HCT116 (cell line): ENCODE data around the gene BOD1. TPM values are rescaled to one million over a fixed set of nuclear protein-coding genes. Genes with fewer than 3 reads are reported as not detected.

ENCODE experiments used
- ATAC-seq: fragments of 200-7000 bp; cut with Tn5 transposase; 2 replicates; pipeline ENCODE4 v1.9.1; 2020; ENCODE audit warnings: mild to moderate bottlenecking, moderate library complexity
- BruUV-seq: library from RNA; stranded (reverse); fragments of 400-500 nt; replicated peaks from 2 replicates; lab custom pipeline; 2021; lab: Mats Ljungman, UMichigan
- CTCF ChIA-PET: fragments of 300-600 bp; sonication (Branson Sonifier 250); formaldehyde crosslinking; loops from one replicate; lab custom pipeline; 2021; ENCODE audit warnings: antibody characterized with exemption; lab: Charles Lee
- POLR2A ChIA-PET: fragments of 300-600, 350-600 bp; sonication (Branson Sonifier 250); formaldehyde crosslinking; loops from one replicate; lab custom pipeline; 2021; ENCODE audit warnings: antibody characterized with exemption; lab: Charles Lee
- RAD21 ChIA-PET, 2 experiments: fragments of 300-600 bp; sonication (Branson Sonifier 250); formaldehyde crosslinking; loops; one replicate each; lab custom pipeline; 2023; ENCODE audit warnings: low total read pairs in 2 of 2; ENCODE audit not compliant: uncharacterized antibody in 2 of 2, unreplicated experiment in 2 of 2, low non-redundant PET in 1 of 2; lab: Charles Lee
- DNase-seq: peaks from one replicate; pipeline ENCODE4 v3.0.0-alpha.2; 2010; ENCODE audit warnings: low read depth, low spot score
- H2AFZ ChIP-seq: fragments of 200-600 bp; shearing (Covaris generic), sonication (generic); 2 replicates; pipeline ENCODE4 v1.6.1; 2017; ENCODE audit warnings: low read depth, mixed run types, mixed read lengths, antibody characterized with exemption, low read length; ENCODE audit not compliant: poor library complexity, severe bottlenecking
- H3K27ac ChIP-seq: 2 replicates; pipeline ENCODE4 v1.5.1; 2012; ENCODE audit warnings: low read depth, low read length
- H3K27me3 ChIP-seq: fragments of 200-600 bp; sonication (generic); 2 replicates; pipeline ENCODE4 v1.6.1; 2016; ENCODE audit warnings: mixed run types, low read length, mixed read lengths; ENCODE audit not compliant: insufficient read depth
- H3K36me3 ChIP-seq, 2 experiments: fragments of 200-500 bp in 1 of 2; fragments of 200-600 bp in 1 of 2; sonication (Bioruptor generic) in 1 of 2; sonication (generic) in 1 of 2; 2 replicates each; pipeline versions ENCODE4 v1.5.1 to v1.6.1; 2014 to 2016; ENCODE audit warnings: low read length in 2 of 2, inconsistent platforms in 1 of 2, mixed read lengths in 1 of 2, mixed run types in 1 of 2; ENCODE audit not compliant: insufficient read depth in 2 of 2, control insufficient read depth in 1 of 2
- H3K4me1 ChIP-seq, 2 experiments: fragments of 200-600 bp in 1 of 2; sonication (generic) in 1 of 2; 2 replicates each; pipeline versions ENCODE4 v1.5.1 to v1.6.1; 2012 to 2017; ENCODE audit warnings: low read length in 2 of 2, inconsistent platforms in 1 of 2, mild to moderate bottlenecking in 1 of 2, mixed read lengths in 1 of 2, mixed run types in 1 of 2, moderate library complexity in 1 of 2; ENCODE audit not compliant: insufficient read depth in 2 of 2, control insufficient read depth in 1 of 2
- H3K4me2 ChIP-seq: fragments of 200-600 bp; sonication (generic); 2 replicates; pipeline ENCODE4 v1.6.1; 2017; ENCODE audit warnings: mixed run types, low read length, mixed read lengths
- H3K4me3 ChIP-seq, 2 experiments: fragments of 200-600 bp in 1 of 2; sonication (generic) in 1 of 2; replicated peaks in 1 of 2; 2 replicates each; pipeline ENCODE4 v1.5.1; 2011 to 2016; ENCODE audit warnings: low read length in 2 of 2, control low read depth in 1 of 2, low read depth in 1 of 2, mild to moderate bottlenecking in 1 of 2, mixed read lengths in 1 of 2, mixed run types in 1 of 2
- H3K79me2 ChIP-seq: fragments of 200-600 bp; sonication (generic); 2 replicates; pipeline ENCODE4 v1.6.1; 2017; ENCODE audit warnings: mild to moderate bottlenecking, mixed run types, low read length, moderate library complexity, mixed read lengths; ENCODE audit not compliant: insufficient read depth
- H3K9ac ChIP-seq: fragments of 200-600 bp; sonication (generic); 2 replicates; pipeline ENCODE4 v1.6.1; 2016; ENCODE audit warnings: low read length, mixed read lengths
- H3K9me2 ChIP-seq: fragments of 200-600 bp; sonication (generic), shearing (Covaris generic); 2 replicates; pipeline ENCODE4 v1.6.1; 2017; ENCODE audit warnings: mixed run types, mild to moderate bottlenecking, moderate library complexity; ENCODE audit not compliant: insufficient read depth
- H3K9me3 ChIP-seq, 2 experiments: fragments of 200-500 bp in 1 of 2; fragments of 200-600 bp in 1 of 2; sonication (Bioruptor generic) in 1 of 2; sonication (generic) in 1 of 2; 2 replicates each; pipeline ENCODE4 v1.6.1; 2014 to 2017; ENCODE audit warnings: low read length in 2 of 2, mixed read lengths in 2 of 2, inconsistent platforms in 1 of 2, low read depth in 1 of 2, mild to moderate bottlenecking in 1 of 2, mixed run types in 1 of 2, moderate library complexity in 1 of 2; ENCODE audit not compliant: control insufficient read depth in 1 of 2, insufficient read depth in 1 of 2
- H4K20me1 ChIP-seq: fragments of 200-600 bp; sonication (generic), shearing (Covaris generic); 2 replicates; pipeline ENCODE4 v1.6.1; 2017; ENCODE audit warnings: mixed run types, mild to moderate bottlenecking, moderate library complexity; ENCODE audit not compliant: insufficient read depth
- EZH2 ChIP-seq: fragments of 200-600 bp; sonication (generic); IDR thresholded peaks from 2 replicates; pipeline ENCODE4 v1.6.1; 2017; ENCODE audit warnings: antibody characterized with exemption, mixed run types
- EZH2phosphoT487 ChIP-seq: fragments of 200-600 bp; IDR thresholded peaks from 2 replicates; pipeline ENCODE4 v1.6.1; 2018; ENCODE audit warnings: antibody characterized with exemption, borderline replicate concordance
- FOSL1 ChIP-seq: IDR thresholded peaks from 2 replicates; pipeline ENCODE4 v1.6.1; 2012; ENCODE audit warnings: low read depth
- POLR2A ChIP-seq: IDR thresholded peaks from 2 replicates; pipeline ENCODE4 v1.7.0; 2011; ENCODE audit warnings: borderline replicate concordance; ENCODE audit not compliant: insufficient read depth, insufficient read length; ENCODE audit errors: extremely low read depth
- RAD21 ChIP-seq: IDR thresholded peaks from 2 replicates; pipeline ENCODE4 v1.6.1; 2012; ENCODE audit warnings: low read depth, mild to moderate bottlenecking
- TCF7L2 ChIP-seq: IDR thresholded peaks from 2 replicates; pipeline ENCODE4 v1.7.0; 2011; ENCODE audit warnings: borderline replicate concordance, inconsistent platforms; ENCODE audit not compliant: insufficient read depth, insufficient read length; ENCODE audit errors: extremely low read depth
- YY1 ChIP-seq: IDR thresholded peaks from 2 replicates; pipeline ENCODE4 v1.6.1; 2011; ENCODE audit warnings: low read length, low read depth, moderate library complexity, mild to moderate bottlenecking; ENCODE audit not compliant: insufficient replicate concordance; ENCODE audit errors: extremely low read depth
- ZNF274 ChIP-seq: fragments of 200-500 bp; sonication (Bioruptor generic); IDR thresholded peaks from 2 replicates; pipeline ENCODE4 v1.6.1; 2014; ENCODE audit warnings: mild to moderate bottlenecking, low read depth, low read length, inconsistent platforms
- intact Hi-C: fragments of 100-400 bp; cut with micrococcal nuclease; formaldehyde crosslinking; loops from 2 replicates; pipeline ENCODE4 v1.10.0; 2022
- total RNA-seq: library from RNA; stranded (reverse); gene quantifications from one replicate; pipeline ENCODE4 v1.2.1, GENCODE V29; 2021; ENCODE audit not compliant: unreplicated experiment
- TF ChIP-seq, protein P1 (sequence below), 3 experiments: fragments of 200-600 bp in 1 of 3; sonication (generic) in 1 of 3; IDR thresholded peaks in 2 of 3; conservative IDR thresholded peaks in 1 of 3; 2 replicates each; pipeline ENCODE4 v1.5.1; 2012 to 2017; ENCODE audit warnings: low read depth in 2 of 3, low read length in 2 of 3, antibody characterized with exemption in 1 of 3, borderline replicate concordance in 1 of 3, control low read depth in 1 of 3, mild to moderate bottlenecking in 1 of 3, mixed read lengths in 1 of 3, mixed run types in 1 of 3, moderate library complexity in 1 of 3; ENCODE audit not compliant: insufficient read depth in 1 of 3
- TF ChIP-seq, protein P2 (sequence below): IDR thresholded peaks from 2 replicates; pipeline ENCODE4 v1.6.1; 2012

The BOD1 gene
- total RNA-seq, 1 experiment from 2014 or later = 60.2 TPM

DNA sequence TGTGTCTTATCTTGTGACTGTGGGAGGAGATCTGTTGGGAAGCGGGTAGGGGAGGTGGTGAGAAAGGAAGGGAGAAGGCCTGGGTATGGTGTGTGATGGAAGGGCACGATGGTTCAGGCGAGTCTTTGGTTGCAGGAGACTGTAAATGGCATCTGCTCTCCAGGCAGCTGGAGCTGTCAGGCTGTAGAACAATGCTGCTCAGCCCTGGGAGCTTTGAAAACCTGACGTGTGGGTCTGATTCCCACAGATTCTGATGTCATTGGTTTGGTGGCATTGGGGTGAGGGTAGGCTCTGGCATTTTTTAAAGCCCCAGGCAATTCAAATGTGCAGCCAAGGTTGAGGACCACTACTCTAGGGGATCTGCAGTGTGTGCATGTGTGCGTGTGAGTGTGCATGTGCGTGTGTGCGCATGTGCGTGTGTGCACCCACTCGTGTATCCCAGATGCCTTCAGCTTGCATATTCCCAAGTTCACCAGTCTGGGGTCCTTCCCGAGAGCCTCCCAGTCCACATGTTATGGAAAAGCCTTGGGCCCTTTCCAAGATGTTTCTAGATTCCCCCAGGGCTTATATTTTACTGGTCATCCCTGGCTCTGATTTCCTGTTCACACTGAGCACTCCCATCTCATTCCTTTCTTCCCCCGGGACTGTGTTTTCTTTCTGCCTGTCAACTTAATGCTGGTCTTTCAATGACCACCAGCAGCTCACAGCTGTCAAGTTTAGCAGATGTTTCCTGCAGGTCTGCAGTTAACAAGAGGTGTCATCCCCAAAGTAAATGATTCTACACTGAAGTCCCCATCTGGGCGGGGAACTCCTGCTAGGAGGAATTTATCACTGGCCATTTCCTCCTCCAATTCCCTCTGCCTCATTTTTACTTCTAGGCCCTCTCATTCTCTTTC lies 34.0 kb downstream of the BOD1 start:
- no TSS peak for BruUV-seq

DNA sequence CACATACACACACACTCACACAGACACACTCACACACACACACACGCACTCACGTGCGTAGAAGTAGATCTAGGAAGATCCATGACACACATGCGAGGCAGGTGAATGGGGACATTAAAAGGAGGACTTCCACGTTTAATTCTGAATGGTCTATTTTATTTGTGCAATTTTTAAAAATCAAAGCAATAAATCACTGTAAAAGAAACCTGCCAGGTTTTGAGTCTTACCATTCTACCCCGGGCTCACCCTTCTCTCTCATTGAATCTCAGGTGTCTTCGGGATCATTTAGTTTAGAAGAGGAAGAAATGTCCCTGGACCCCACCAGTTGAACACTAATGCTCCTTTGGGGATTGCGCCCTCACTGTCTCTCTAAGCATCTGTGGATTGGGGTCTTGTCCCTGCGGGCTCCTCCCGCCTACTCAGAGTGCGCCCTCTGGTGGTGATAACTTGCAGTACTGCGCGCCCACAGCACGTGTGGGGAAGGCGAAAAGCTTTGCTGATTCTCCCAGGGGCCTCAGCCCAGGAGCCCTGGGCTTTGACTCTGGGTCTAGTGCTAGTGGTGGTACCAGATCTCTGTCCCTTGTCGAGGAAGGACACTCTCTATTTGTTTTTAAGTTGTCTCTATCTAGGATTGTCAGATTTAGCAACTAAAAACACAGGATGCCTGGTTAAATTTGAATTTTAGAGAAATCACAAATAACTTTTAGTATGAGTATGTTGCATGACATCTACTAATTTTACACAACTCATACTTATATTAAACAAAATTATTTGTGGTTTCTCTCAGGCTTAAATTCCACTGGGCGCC lies 34.8 kb downstream of the BOD1 start:
- Histone ChIP-seq H3K9ac (no peak overlapping the region), H3K9me2 (no peaks in the 10 kb centered on the region), H2AFZ (no peak overlapping the region), H3K4me2 (no peak overlapping the region), H4K20me1 (no peaks in the 10 kb centered on the region), H3K36me3 (no peaks in the 10 kb centered on the region), H3K4me1 (no peaks in the 10 kb centered on the region), H3K4me3 (no peak overlapping the region)
- ATAC-seq (peak; percentile 94), DNase-seq (peak; percentile 35)
- RAD21 ChIA-PET = interaction anchor here in 1 of 2 experiments (0.6 kb wide), 1 partner anchor 9 kb away, joined by 4 read pairs; no protein-coding TSS in a partner anchor
- intact Hi-C loops = loop anchor here (1.0 kb wide), 1 partner anchor 874 kb away; no protein-coding TSS in a partner anchor
- CTCF ChIA-PET = interaction anchor here (0.6 to 1.1 kb wide), 3 partner anchors 8 to 288 kb away, joined by 3 to 13 read pairs (median 3); no protein-coding TSS in a partner anchor
- no TSS peak for BruUV-seq
- TF ChIP-seq FOSL1 (no peak), EZH2 (no peak), RAD21 (peak; percentile 72), YY1 (peak; percentile 14)
- TF ChIP-seq, protein P1, sequence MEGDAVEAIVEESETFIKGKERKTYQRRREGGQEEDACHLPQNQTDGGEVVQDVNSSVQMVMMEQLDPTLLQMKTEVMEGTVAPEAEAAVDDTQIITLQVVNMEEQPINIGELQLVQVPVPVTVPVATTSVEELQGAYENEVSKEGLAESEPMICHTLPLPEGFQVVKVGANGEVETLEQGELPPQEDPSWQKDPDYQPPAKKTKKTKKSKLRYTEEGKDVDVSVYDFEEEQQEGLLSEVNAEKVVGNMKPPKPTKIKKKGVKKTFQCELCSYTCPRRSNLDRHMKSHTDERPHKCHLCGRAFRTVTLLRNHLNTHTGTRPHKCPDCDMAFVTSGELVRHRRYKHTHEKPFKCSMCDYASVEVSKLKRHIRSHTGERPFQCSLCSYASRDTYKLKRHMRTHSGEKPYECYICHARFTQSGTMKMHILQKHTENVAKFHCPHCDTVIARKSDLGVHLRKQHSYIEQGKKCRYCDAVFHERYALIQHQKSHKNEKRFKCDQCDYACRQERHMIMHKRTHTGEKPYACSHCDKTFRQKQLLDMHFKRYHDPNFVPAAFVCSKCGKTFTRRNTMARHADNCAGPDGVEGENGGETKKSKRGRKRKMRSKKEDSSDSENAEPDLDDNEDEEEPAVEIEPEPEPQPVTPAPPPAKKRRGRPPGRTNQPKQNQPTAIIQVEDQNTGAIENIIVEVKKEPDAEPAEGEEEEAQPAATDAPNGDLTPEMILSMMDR (IDR thresholded peaks at IDR 0.05 in 2 of 3, conservative IDR thresholded peaks at IDR 0.05 in 1 of 3; ENCODE audit: borderline replicate concordance in 1 of 3, insufficient read depth in 1 of 3, low read depth in 2 of 3, low read length in 2 of 3) = peak; percentile 71 to 96 (median 91)
- TF ChIP-seq, protein P2, sequence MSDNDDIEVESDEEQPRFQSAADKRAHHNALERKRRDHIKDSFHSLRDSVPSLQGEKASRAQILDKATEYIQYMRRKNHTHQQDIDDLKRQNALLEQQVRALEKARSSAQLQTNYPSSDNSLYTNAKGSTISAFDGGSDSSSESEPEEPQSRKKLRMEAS = peak; percentile 57
- TF ChIP-seq, all 23 proteins: peak for 4
- Histone ChIP-seq H3K79me2 (no peaks in the 10 kb centered on the region), H3K9me3 (peaks cover 4 to 5% of the 10 kb centered on the region in 2 experiments; a peak in 2 of 4 replicates), H3K27me3 (no peaks in the 10 kb centered on the region), H3K27ac (no peak overlapping the region)
- POLR2A ChIA-PET = no interaction called here

More for the DNA sequence above, 34.0 kb downstream of the BOD1 start:
- intact Hi-C loops = no loop called here
- POLR2A ChIA-PET = no interaction called here
- CTCF ChIA-PET = interaction anchor here (0.6 to 1.7 kb wide), 4 partner anchors 9 to 289 kb away, joined by 3 to 13 read pairs (median 6); no protein-coding TSS in a partner anchor
- H3K4me3 ChIP-seq = no peak overlapping the region
- TF ChIP-seq ZNF274 (no peak), TCF7L2 (no peak), FOSL1 (no peak), POLR2A (no peak), EZH2phosphoT487 (no peak)
- TF ChIP-seq, protein P2 = no peak
- no peaks in the 10 kb centered on the region for H3K36me3 ChIP-seq
- no peak for DNase-seq
- H3K9me2 ChIP-seq = no peaks in the 10 kb centered on the region
- H3K4me1 ChIP-seq = no peaks in the 10 kb centered on the region
- no peaks in the 10 kb centered on the region for H3K79me2 ChIP-seq
- no peaks in the 10 kb centered on the region for H3K27me3 ChIP-seq
- no peak overlapping the region for H2AFZ ChIP-seq
- H3K9me3 ChIP-seq = peaks cover 4 to 5% of the 10 kb centered on the region in 2 experiments; a peak in 2 of 4 replicates
- no peak for ATAC-seq
- H3K9ac ChIP-seq = no peak overlapping the region
- H3K4me2 ChIP-seq = no peak overlapping the region
- RAD21 ChIA-PET = interaction anchor here in 1 of 2 experiments (0.6 kb wide), 1 partner anchor 9 kb away, joined by 4 read pairs; no protein-coding TSS in a partner anchor
- no peak overlapping the region for H3K27ac ChIP-seq
- no peaks in the 10 kb centered on the region for H4K20me1 ChIP-seq
